ENCODE measurements around the gene WNT3A. TPM values are rescaled to one million over a fixed set of nuclear protein-coding genes. Genes with fewer than 3 reads are reported as not detected.

WNT3A gene
- polyA plus RNA-seq, 1 of the 3 experiments (the other 2 are of a cell fraction): not detected

GRCh38 chr1:228073061-228073856 is 66.5 kb downstream of the WNT3A start:
- peaks cover 7% of the 10 kb centered on the region for H3F3A ChIP-seq (replicated peaks; ENCODE audit: insufficient read depth)
- H3K9me3 ChIP-seq: no peaks in the 10 kb centered on the region
- no peak overlapping the region for H3K27ac ChIP-seq (ENCODE audit: low read depth in 2 of 2, low read length in 1 of 2)
- ChIA-PET CTCF (interaction anchor here (0.7 to 2.2 kb wide), 5 partner anchors 24 to 310 kb away, joined by 3 to 17 read pairs (median 3); no protein-coding TSS in a partner anchor), POLR2A (no interaction called here)
- H3K79me2 ChIP-seq (ENCODE audit: insufficient read depth): no peaks in the 10 kb centered on the region
- H4K20me1 ChIP-seq (ENCODE audit: insufficient read depth): no peaks in the 10 kb centered on the region
- H3K4me1 ChIP-seq (ENCODE audit: control insufficient read depth in 1 of 2, insufficient read depth in 2 of 2, low read depth in 1 of 2, low read length in 1 of 2): peaks cover 0 to 20% of the 10 kb centered on the region in 2 experiments; a peak in 1 of 4 replicates
- WGBS (ENCODE audit: low lambda C conversion rate): 73% methylated on average over 8 of the region's 23 CpGs
- H3K36me3 ChIP-seq (replicated peaks in 1 of 2; ENCODE audit: control insufficient read depth in 1 of 2, insufficient read depth in 2 of 2, low read length in 1 of 2): no peaks in the 10 kb centered on the region
- no peak for DNase-seq
- no peak for TF ChIP-seq RAD21 (IDR thresholded peaks at IDR 0.05; ENCODE audit: low read length)
- no peak for TF ChIP-seq ELF1 (IDR thresholded peaks at IDR 0.05)
- no peak for TF ChIP-seq RCOR1 (IDR thresholded peaks at IDR 0.05; ENCODE audit: low read length)
- TF ChIP-seq POLR2AphosphoS5 (IDR thresholded peaks at IDR 0.05; ENCODE audit: low read depth, low read length): no peak
- no peak for TF ChIP-seq RFX5 (IDR thresholded peaks at IDR 0.05; ENCODE audit: low read length)
- TF ChIP-seq CTCF (IDR thresholded peaks at IDR 0.05): no peak
- TF ChIP-seq SMC3 (IDR thresholded peaks at IDR 0.05; ENCODE audit: low read depth, low read length): no peak
- TF ChIP-seq RXRA (IDR thresholded peaks at IDR 0.05; ENCODE audit: borderline replicate concordance, low read depth): no peak
- no peak for TF ChIP-seq USF1 (IDR thresholded peaks at IDR 0.05; ENCODE audit: borderline replicate concordance, low read depth)
- no peak for TF ChIP-seq TCF12 (IDR thresholded peaks at IDR 0.05)
- TF ChIP-seq YY1 (IDR thresholded peaks at IDR 0.05; ENCODE audit: low read depth): no peak
- no peak for TF ChIP-seq MXI1 (IDR thresholded peaks at IDR 0.05; ENCODE audit: low read depth, low read length)
- no peak for TF ChIP-seq FOSL2 (IDR thresholded peaks at IDR 0.05; ENCODE audit: borderline replicate concordance, low read depth)
- TF ChIP-seq FOXJ3 (CRISPR knock-in tag; IDR thresholded peaks at IDR 0.05): no peak
- TF ChIP-seq MEF2A (IDR thresholded peaks at IDR 0.05; ENCODE audit: borderline replicate concordance, low read depth): no peak
- no peak overlapping the region for H3K4me2 ChIP-seq
- H3K4me3 ChIP-seq (ENCODE audit: low read depth in 2 of 2, low read length in 1 of 2): no peak overlapping the region
- peaks cover 3% of the 10 kb centered on the region; the same call in 1 of the 2 replicates for H3K27me3 ChIP-seq (ENCODE audit: insufficient read depth)
- no peak overlapping the region for H2AFZ ChIP-seq (ENCODE audit: low read depth)
- no peak overlapping the region for H3K9ac ChIP-seq
- no peaks in the 10 kb centered on the region for H3K9me2 ChIP-seq

All from SK-N-SH (cell line).